ENCODE results near the gene PNRC2. TPM values are rescaled to one million over a fixed set of nuclear protein-coding genes. Genes with fewer than 3 reads are reported as not detected.

The PNRC2 gene
- total RNA-seq, 1 donor from 2014 or later = 81.9 TPM

Small RNA genes within 50 kb of the gene (microRNA-seq; reads per million reads assigned to microRNA genes)
- gene MIR378F (ENCODE audit: borderline number of aligned reads) = not detected

Other genes with a start within 250 kb of the PNRC2 start
- 35.8 TPM for gene ELOA, start 216.4 kb upstream of the PNRC2 start, total RNA-seq
- gene PITHD1, start 181.4 kb upstream of the PNRC2 start, total RNA-seq = 44.7 TPM
- gene LYPLA2, start 168.7 kb upstream of the PNRC2 start, total RNA-seq = 28.9 TPM
- 5.1 TPM for gene GALE, start 159.1 kb upstream of the PNRC2 start, total RNA-seq
- gene HMGCL, start 134.4 kb upstream of the PNRC2 start, total RNA-seq = 33.5 TPM
- gene FUCA1, start 91.5 kb upstream of the PNRC2 start, total RNA-seq = 12.1 TPM
- not detected for gene CNR2, start 46.5 kb upstream of the PNRC2 start, total RNA-seq
- gene SRSF10, start 20.5 kb downstream of the PNRC2 start, total RNA-seq = 57.6 TPM
- 409 TPM for gene MYOM3, start 152.3 kb downstream of the PNRC2 start, total RNA-seq
- gene IL22RA1, start 183.3 kb downstream of the PNRC2 start, total RNA-seq = 0.22 TPM
- gene IFNLR1, start 227.5 kb downstream of the PNRC2 start, total RNA-seq = 3.7 TPM